Thymus (tissue), 2 donors: ENCODE results near the gene COX6B1. TPM values are rescaled to one million over a fixed set of nuclear protein-coding genes. Genes with fewer than 3 reads are reported as not detected.

ENCODE experiments used
- polyA plus RNA-seq: library from polyadenylated mRNA; stranded (reverse); fragments of 200-250 nt; gene quantifications from one replicate; pipeline ENCODE4 v1.2.3, GENCODE V29; 2013
- total RNA-seq: library from RNA; stranded (reverse); fragments of 120-200 nt; gene quantifications from one replicate; pipeline ENCODE4 v1.2.4, GENCODE V29; 2013
- donor health status: healthy.

Gene COX6B1
- total and polyA plus RNA-seq, 2 donors: 636 to 656 TPM

Other genes with a start within 250 kb of the COX6B1 start
- gene FFAR2, start 200.1 kb upstream of the COX6B1 start, total RNA-seq: 0.47 TPM
- 1.1 TPM for gene FFAR2, start 200.1 kb upstream of the COX6B1 start, polyA plus RNA-seq
- gene KRTDAP, start 157.9 kb upstream of the COX6B1 start, total RNA-seq: 7.9 TPM
- gene KRTDAP, start 157.9 kb upstream of the COX6B1 start, polyA plus RNA-seq: 523 TPM
- 23.2 TPM for gene DMKN, start 134.7 kb upstream of the COX6B1 start, total RNA-seq
- gene DMKN, start 134.7 kb upstream of the COX6B1 start, polyA plus RNA-seq: 175 TPM
- gene SBSN, start 120.0 kb upstream of the COX6B1 start, total RNA-seq: 1.5 TPM
- 56.1 TPM for gene SBSN, start 120.0 kb upstream of the COX6B1 start, polyA plus RNA-seq
- gene GAPDHS, start 114.9 kb upstream of the COX6B1 start, total RNA-seq: 0.19 TPM
- 0.16 TPM for gene GAPDHS, start 114.9 kb upstream of the COX6B1 start, polyA plus RNA-seq
- gene TMEM147, start 102.7 kb upstream of the COX6B1 start, total RNA-seq: 45.0 TPM
- 61.1 TPM for gene TMEM147, start 102.7 kb upstream of the COX6B1 start, polyA plus RNA-seq
- 0.42 TPM for gene ATP4A, start 84.7 kb upstream of the COX6B1 start, total RNA-seq
- 1.1 TPM for gene ATP4A, start 84.7 kb upstream of the COX6B1 start, polyA plus RNA-seq
- not detected for gene PMIS2, start 62.1 kb upstream of the COX6B1 start, total RNA-seq
- not detected for gene PMIS2, start 62.1 kb upstream of the COX6B1 start, polyA plus RNA-seq
- 11.8 TPM for gene HAUS5, start 35.6 kb upstream of the COX6B1 start, total RNA-seq
- 22.8 TPM for gene HAUS5, start 35.6 kb upstream of the COX6B1 start, polyA plus RNA-seq
- 51.8 TPM for gene RBM42, start 19.3 kb upstream of the COX6B1 start, total RNA-seq
- 57.1 TPM for gene RBM42, start 19.3 kb upstream of the COX6B1 start, polyA plus RNA-seq
- 0.76 TPM for gene ETV2, start 6.6 kb upstream of the COX6B1 start, total RNA-seq
- 1.5 TPM for gene ETV2, start 6.6 kb upstream of the COX6B1 start, polyA plus RNA-seq
- not detected for gene UPK1A, start 18.2 kb downstream of the COX6B1 start, total RNA-seq
- 0.94 TPM for gene UPK1A, start 18.2 kb downstream of the COX6B1 start, polyA plus RNA-seq
- 0.09 TPM for gene ZBTB32, start 56.2 kb downstream of the COX6B1 start, total RNA-seq
- 2.0 TPM for gene ZBTB32, start 56.2 kb downstream of the COX6B1 start, polyA plus RNA-seq
- 5.2 TPM for gene KMT2B, start 69.7 kb downstream of the COX6B1 start, total RNA-seq
- 39.0 TPM for gene KMT2B, start 69.7 kb downstream of the COX6B1 start, polyA plus RNA-seq
- gene IGFLR1, start 94.1 kb downstream of the COX6B1 start, total RNA-seq: 12.2 TPM
- 67.8 TPM for gene IGFLR1, start 94.1 kb downstream of the COX6B1 start, polyA plus RNA-seq
- gene U2AF1L4, start 97.1 kb downstream of the COX6B1 start, total RNA-seq: 19.8 TPM
- 45.0 TPM for gene U2AF1L4, start 97.1 kb downstream of the COX6B1 start, polyA plus RNA-seq
- 65.1 TPM for gene PSENEN, start 97.3 kb downstream of the COX6B1 start, total RNA-seq
- 104 TPM for gene PSENEN, start 97.3 kb downstream of the COX6B1 start, polyA plus RNA-seq
- 7.6 TPM for gene LIN37, start 100.3 kb downstream of the COX6B1 start, total RNA-seq
- gene LIN37, start 100.3 kb downstream of the COX6B1 start, polyA plus RNA-seq: 24.2 TPM
- gene HSPB6, start 108.7 kb downstream of the COX6B1 start, total RNA-seq: 0.28 TPM
- 18.9 TPM for gene HSPB6, start 108.7 kb downstream of the COX6B1 start, polyA plus RNA-seq
- 2.0 TPM for gene PROSER3, start 109.9 kb downstream of the COX6B1 start, total RNA-seq
- 10.0 TPM for gene PROSER3, start 109.9 kb downstream of the COX6B1 start, polyA plus RNA-seq
- gene ARHGAP33, start 127.2 kb downstream of the COX6B1 start, total RNA-seq: 1.5 TPM
- 18.6 TPM for gene ARHGAP33, start 127.2 kb downstream of the COX6B1 start, polyA plus RNA-seq
- gene PRODH2, start 164.5 kb downstream of the COX6B1 start, total RNA-seq: 0.19 TPM
- gene PRODH2, start 164.5 kb downstream of the COX6B1 start, polyA plus RNA-seq: 0.23 TPM
- gene NPHS1, start 204.2 kb downstream of the COX6B1 start, total RNA-seq: 2.4 TPM
- gene NPHS1, start 204.2 kb downstream of the COX6B1 start, polyA plus RNA-seq: 0.34 TPM
- gene KIRREL2, start 208.6 kb downstream of the COX6B1 start, total RNA-seq: 2.2 TPM
- 0.75 TPM for gene KIRREL2, start 208.6 kb downstream of the COX6B1 start, polyA plus RNA-seq
- gene APLP1, start 220.3 kb downstream of the COX6B1 start, total RNA-seq: 2.5 TPM
- 3.3 TPM for gene APLP1, start 220.3 kb downstream of the COX6B1 start, polyA plus RNA-seq